ENCODE results near the gene TEP1. TPM values are rescaled to one million over a fixed set of nuclear protein-coding genes. Genes with fewer than 3 reads are reported as not detected.

The TEP1 gene
- total RNA-seq, 1 donor from 2014 or later, result 24.1 TPM

GRCh38 chr14:20332431-20332787 is 80.9 kb downstream of the TEP1 start:
- DNase-seq (ENCODE audit: low read depth), result no peak
- Histone ChIP-seq H3K27me3 (ENCODE audit: control insufficient read depth, insufficient read depth, low read length) (no peaks in the 10 kb centered on the region), H3K4me3 (ENCODE audit: low read depth, low read length) (peak overlapping the region; percentile 74), H3K36me3 (ENCODE audit: control insufficient read depth, insufficient read depth, low read length) (no peaks in the 10 kb centered on the region)
- TF ChIP-seq CTCF (IDR thresholded peaks at IDR 0.05; ENCODE audit: insufficient read depth, low read length, poor library complexity, severe bottlenecking), result no peak

- DNase-seq (ENCODE audit: low read depth), result no peak
- no peak for TF ChIP-seq CTCF (IDR thresholded peaks at IDR 0.05; ENCODE audit: insufficient read depth, low read length, poor library complexity, severe bottlenecking)
- H3K36me3 ChIP-seq (ENCODE audit: control insufficient read depth, insufficient read depth, low read length), result no peaks in the 10 kb centered on the region
- no peak overlapping the region for H3K4me3 ChIP-seq (ENCODE audit: low read depth, low read length)
- H3K27me3 ChIP-seq (ENCODE audit: control insufficient read depth, insufficient read depth, low read length), result no peaks in the 10 kb centered on the region
Measured at GRCh38 chr14:20331053-20331613, 82.2 kb downstream of the TEP1 start.

GRCh38 chr14:20329355-20329754 is 83.9 kb downstream of the TEP1 start:
- TF ChIP-seq CTCF (IDR thresholded peaks at IDR 0.05; ENCODE audit: insufficient read depth, low read length, poor library complexity, severe bottlenecking), result no peak
- H3K36me3 ChIP-seq (ENCODE audit: control insufficient read depth, insufficient read depth, low read length), result no peaks in the 10 kb centered on the region
- DNase-seq (ENCODE audit: low read depth), result no peak
- H3K4me3 ChIP-seq (ENCODE audit: low read depth, low read length), result no peak overlapping the region
- H3K27me3 ChIP-seq (ENCODE audit: control insufficient read depth, insufficient read depth, low read length), result no peaks in the 10 kb centered on the region

- Histone ChIP-seq H3K27me3 (ENCODE audit: control insufficient read depth, insufficient read depth, low read length) (no peaks in the 10 kb centered on the region), H3K4me3 (ENCODE audit: low read depth, low read length) (no peak overlapping the region), H3K36me3 (ENCODE audit: control insufficient read depth, insufficient read depth, low read length) (no peaks in the 10 kb centered on the region)
- TF ChIP-seq CTCF (IDR thresholded peaks at IDR 0.05; ENCODE audit: insufficient read depth, low read length, poor library complexity, severe bottlenecking), result no peak
- DNase-seq (ENCODE audit: low read depth), result no peak
Measured at GRCh38 chr14:20328705-20329104, 84.6 kb downstream of the TEP1 start.

GRCh38 chr14:20327005-20327869 is 86.1 kb downstream of the TEP1 start:
- peak; percentile 57 for TF ChIP-seq CTCF (IDR thresholded peaks at IDR 0.05; ENCODE audit: insufficient read depth, low read length, poor library complexity, severe bottlenecking)
- Histone ChIP-seq H3K36me3 (ENCODE audit: control insufficient read depth, insufficient read depth, low read length) (no peaks in the 10 kb centered on the region), H3K27me3 (ENCODE audit: control insufficient read depth, insufficient read depth, low read length) (no peaks in the 10 kb centered on the region), H3K4me3 (ENCODE audit: low read depth, low read length) (no peak overlapping the region)
- DNase-seq (ENCODE audit: low read depth), result no peak

Measured in kidney epithelial cell (primary cell).